AG04450 (cell line): Measurements from ENCODE around the gene KIFAP3. TPM values are rescaled to one million over a fixed set of nuclear protein-coding genes. Genes with fewer than 3 reads are reported as not detected.

Source experiments
- CTCF ChIA-PET: fragments of 300-600, 350-600 bp; formaldehyde crosslinking; extraction: SDS; loops from one replicate; lab custom pipeline; 2022; ENCODE audit warnings: antibody characterized with exemption, inconsistent platforms; lab: Charles Lee
- POLR2A ChIA-PET: fragments of 350-600 bp; formaldehyde crosslinking; extraction: SDS; loops from one replicate; lab custom pipeline; 2021; ENCODE audit warnings: antibody characterized with exemption, inconsistent platforms; lab: Yijun Ruan, JAX
- DNase-seq: peaks from one replicate; pipeline ENCODE4 v3.0.0-alpha.2; 2011; ENCODE audit warnings: low read depth, low spot score
- H3K27ac ChIP-seq: one replicate; pipeline ENCODE4 v1.5.1; 2012; ENCODE audit warnings: low read depth, low read length, control low read depth
- H3K27me3 ChIP-seq: one replicate; pipeline ENCODE4 v1.6.0; 2012; ENCODE audit warnings: low read length; ENCODE audit not compliant: control insufficient read depth, insufficient read depth
- H3K4me3 ChIP-seq: 2 replicates; pipeline ENCODE4 v1.5.1; 2011; ENCODE audit warnings: mild to moderate bottlenecking, low read depth, low read length, control low read depth
- H3K9me3 ChIP-seq: 2 replicates; pipeline ENCODE4 v1.5.1; 2012; ENCODE audit warnings: low read length; ENCODE audit not compliant: control insufficient read depth, insufficient read depth
- polyA plus RNA-seq: library from polyadenylated mRNA; depleted of rRNA; stranded (reverse); fragments of >200 nt; gene quantifications from 2 replicates; pipeline ENCODE4 v1.2.3, GENCODE V29; 2011
- TF ChIP-seq, protein P1 (sequence below): IDR thresholded peaks from 2 replicates; pipeline ENCODE4 v1.5.1; 2011; ENCODE audit warnings: low read depth, low read length, control low read depth, inconsistent platforms

KIFAP3 gene
- polyA plus RNA-seq, 1 experiment: 18.2 TPM

DNA sequence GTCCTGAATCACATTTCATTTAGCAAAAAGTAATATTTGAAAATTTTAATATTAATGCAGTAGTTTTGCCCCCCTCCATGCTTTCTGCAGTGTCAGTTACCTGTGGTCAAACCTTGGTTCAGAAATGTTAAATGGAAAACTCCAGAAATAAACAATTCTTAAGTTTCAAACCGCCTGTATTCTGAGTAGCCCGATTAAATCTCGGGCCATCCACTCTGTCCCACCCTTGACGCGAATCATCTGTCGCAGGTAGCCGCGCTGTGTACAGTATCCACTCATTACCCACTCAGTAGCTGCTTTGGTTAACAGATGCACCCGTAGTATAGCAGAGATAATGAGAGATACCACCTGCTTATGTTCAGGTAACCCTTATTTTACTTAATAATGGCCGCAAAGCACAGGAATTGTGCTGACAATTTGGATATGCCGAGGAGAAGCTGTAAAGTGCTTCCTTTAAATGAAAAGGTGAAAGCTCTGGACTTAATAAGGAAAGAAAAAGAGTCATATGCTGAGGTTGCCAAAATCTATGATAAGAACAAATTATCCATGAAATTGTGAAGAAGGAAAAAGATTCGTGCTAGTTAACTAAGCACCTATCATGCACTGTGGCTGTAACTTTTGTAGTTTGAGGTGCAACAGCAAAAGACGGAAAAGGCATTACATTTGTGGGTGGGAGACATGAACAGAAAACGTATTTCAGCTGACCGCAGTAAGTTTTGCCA is 179.9 kb downstream of the KIFAP3 start:
- DNase-seq: no peak
- POLR2A ChIA-PET: interaction anchor here (0.5 kb wide), 1 partner anchor 218 kb away, joined by 3 read pairs; no protein-coding TSS in a partner anchor
- H3K27ac ChIP-seq: no peak overlapping the region
- TF ChIP-seq, protein P1, sequence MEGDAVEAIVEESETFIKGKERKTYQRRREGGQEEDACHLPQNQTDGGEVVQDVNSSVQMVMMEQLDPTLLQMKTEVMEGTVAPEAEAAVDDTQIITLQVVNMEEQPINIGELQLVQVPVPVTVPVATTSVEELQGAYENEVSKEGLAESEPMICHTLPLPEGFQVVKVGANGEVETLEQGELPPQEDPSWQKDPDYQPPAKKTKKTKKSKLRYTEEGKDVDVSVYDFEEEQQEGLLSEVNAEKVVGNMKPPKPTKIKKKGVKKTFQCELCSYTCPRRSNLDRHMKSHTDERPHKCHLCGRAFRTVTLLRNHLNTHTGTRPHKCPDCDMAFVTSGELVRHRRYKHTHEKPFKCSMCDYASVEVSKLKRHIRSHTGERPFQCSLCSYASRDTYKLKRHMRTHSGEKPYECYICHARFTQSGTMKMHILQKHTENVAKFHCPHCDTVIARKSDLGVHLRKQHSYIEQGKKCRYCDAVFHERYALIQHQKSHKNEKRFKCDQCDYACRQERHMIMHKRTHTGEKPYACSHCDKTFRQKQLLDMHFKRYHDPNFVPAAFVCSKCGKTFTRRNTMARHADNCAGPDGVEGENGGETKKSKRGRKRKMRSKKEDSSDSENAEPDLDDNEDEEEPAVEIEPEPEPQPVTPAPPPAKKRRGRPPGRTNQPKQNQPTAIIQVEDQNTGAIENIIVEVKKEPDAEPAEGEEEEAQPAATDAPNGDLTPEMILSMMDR: no peak
- CTCF ChIA-PET: no interaction called here
- no peaks in the 10 kb centered on the region for H3K9me3 ChIP-seq
- peaks cover 4% of the 10 kb centered on the region for H3K27me3 ChIP-seq
- H3K4me3 ChIP-seq: peak overlapping the region; percentile 48

DNA sequence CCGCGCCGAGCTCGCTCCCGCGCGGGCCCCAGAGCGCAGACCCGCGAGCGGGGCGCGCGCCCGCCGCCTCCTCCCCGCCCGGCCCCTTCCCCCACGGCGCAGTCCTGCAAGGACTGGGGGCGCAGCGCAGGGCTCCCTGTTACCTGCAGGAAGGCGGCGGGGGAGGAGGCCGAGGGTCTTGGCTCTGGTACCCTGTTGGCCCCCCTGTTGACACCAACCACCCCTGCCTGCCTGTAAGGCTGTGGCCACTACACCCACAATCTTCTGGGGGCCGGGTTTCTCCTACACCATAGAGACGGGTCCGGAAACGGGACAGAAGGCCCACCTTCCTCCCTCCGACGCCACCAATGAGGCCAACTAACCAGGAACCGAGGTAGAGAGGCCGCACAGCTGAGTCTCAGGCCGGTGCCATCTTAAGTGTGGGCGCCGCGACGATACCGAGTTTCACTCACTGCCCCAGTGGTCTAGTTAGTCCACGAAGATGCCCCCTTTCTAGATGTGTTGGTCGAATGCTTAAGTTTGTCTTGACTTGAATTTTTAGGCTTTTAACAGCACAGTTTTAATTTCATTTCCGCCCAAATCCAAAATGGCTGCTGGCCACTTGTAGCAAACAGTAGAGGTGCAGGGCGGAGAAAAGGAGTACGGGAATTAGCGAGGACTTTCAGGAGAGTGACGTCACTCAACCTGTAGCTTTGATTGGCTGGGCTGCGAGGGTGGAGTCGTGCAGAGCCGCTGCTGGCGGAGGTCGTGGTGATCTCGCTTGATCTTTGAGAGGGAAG is 180.7 kb downstream of the KIFAP3 start, which contains the start of gene SCYL3:
Gene SCYL3, minus strand, starts transcription at position 252 of the 779 bp plus-strand sequence. CDS start 5,056 bp downstream, outside the sequence.
- DNase-seq: peak; percentile 94
- ChIA-PET CTCF (interaction anchor here (0.6 kb wide), 3 partner anchors 46 to 1608 kb away, joined by 3 read pairs; no protein-coding TSS in a partner anchor), POLR2A (interaction anchor here (0.5 to 1.1 kb wide), 4 partner anchors 9 to 217 kb away, joined by 3 read pairs; no protein-coding TSS in a partner anchor)
- Histone ChIP-seq H3K9me3 (no peaks in the 10 kb centered on the region), H3K4me3 (peak within 1 kb of the TSS; percentile 86), H3K27ac (peak within 1 kb of the TSS; percentile 95), H3K27me3 (peaks cover under 1% of the 10 kb centered on the region)
- TF ChIP-seq, protein P1: no peak

DNA sequence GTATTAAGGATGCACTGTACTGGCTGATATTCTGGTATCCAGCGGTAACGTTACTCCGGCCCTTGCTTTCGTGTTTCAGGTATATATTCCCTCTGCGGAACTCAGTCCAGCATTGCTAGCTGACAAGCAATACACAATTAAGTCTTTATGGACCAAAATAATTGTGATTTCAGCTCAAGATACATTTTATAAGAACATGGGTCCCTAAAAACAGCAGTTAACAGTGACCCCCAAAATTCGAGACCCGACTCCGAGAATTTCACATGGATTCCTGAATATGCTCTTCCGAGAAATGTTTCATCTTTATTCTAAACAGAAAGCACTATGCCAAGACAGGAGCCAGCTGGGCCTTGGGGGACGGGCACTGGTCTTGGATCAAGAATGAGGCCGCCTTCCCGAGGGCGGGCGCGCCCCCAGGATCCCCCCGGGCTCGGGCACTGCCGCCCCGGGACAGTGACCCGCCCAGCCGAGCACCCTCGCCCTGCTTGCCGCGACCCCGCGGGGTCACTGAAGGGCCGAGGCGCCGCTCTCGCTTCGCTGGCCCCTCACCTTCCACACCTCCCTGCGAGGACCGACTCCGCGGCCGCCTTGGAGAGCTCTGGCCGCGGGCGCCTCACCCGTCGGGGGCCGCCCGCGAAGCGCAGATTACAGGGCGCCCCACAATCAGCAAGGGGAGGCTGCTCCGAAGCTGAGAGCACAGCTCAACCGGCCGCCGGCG is 181.4 kb downstream of the KIFAP3 start:
- H3K4me3 ChIP-seq: peak overlapping the region; percentile 86
- TF ChIP-seq, protein P1: no peak
- ChIA-PET POLR2A (interaction anchor here (1.0 to 1.1 kb wide), 3 partner anchors 9 to 57 kb away, joined by 3 read pairs; no protein-coding TSS in a partner anchor), CTCF (interaction anchor here (0.6 kb wide), 3 partner anchors 45 to 1609 kb away, joined by 3 read pairs; no protein-coding TSS in a partner anchor)
- no peaks in the 10 kb centered on the region for H3K27me3 ChIP-seq
- no peaks in the 10 kb centered on the region for H3K9me3 ChIP-seq
- no peak for DNase-seq
- H3K27ac ChIP-seq: peak overlapping the region; percentile 73

DNA sequence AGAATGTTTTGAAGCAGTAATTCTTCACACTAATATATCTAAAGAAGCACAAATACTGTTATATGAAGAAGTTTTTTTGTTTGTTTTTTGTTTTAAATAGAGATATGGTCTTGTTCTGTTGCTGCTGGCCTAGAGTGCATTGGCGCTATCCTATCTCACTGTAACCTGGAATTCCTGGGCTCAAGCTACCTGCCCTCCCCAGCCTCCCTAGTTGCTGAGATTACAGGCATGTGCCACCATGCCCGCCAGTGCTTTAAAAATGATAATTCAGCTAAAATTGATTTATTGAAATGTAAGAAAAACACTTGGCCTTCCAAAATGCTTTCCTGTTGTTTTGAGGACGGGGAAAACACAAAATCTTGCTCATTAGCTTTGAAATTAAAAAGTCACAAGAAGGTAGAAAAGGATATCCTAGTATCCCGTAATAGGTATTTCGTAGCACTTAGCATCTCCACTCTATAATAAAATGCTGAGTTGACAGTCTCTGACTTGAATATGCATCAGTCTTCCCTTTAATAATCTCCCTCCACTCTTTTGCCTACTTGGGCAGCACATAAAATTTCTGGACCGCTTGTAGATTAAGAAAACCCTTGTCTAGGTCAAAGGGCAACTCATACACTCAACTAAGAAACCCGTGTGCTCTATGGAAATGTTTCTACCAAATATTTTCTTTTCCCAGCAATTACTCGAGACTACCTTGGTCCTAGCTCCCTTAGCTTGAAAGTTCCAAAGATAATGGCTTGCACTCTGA is 182.1 kb downstream of the KIFAP3 start:
- Histone ChIP-seq H3K27ac (peak overlapping the region; percentile 73), H3K27me3 (no peaks in the 10 kb centered on the region), H3K9me3 (no peaks in the 10 kb centered on the region), H3K4me3 (peak overlapping the region; percentile 86)
- POLR2A ChIA-PET: no interaction called here
- CTCF ChIA-PET: interaction anchor here (0.6 kb wide), 1 partner anchor 334 kb away, joined by 3 read pairs; no protein-coding TSS in a partner anchor
- TF ChIP-seq, protein P1: no peak
- DNase-seq: no peak
